HepG2 (cell line): Measurements from ENCODE around the gene CCNB1IP1. TPM values are rescaled to one million over a fixed set of nuclear protein-coding genes. Genes with fewer than 3 reads are reported as not detected.
A peak's percentile ranks its signal among the peaks of the same experiment; 100 is the strongest.

Source experiments
- AGO1 ChIP-seq: fragments of 200-400 bp; formaldehyde crosslinking; IDR thresholded peaks from 2 replicates; pipeline ENCODE4 v1.6.1; 2017; ENCODE audit warnings: mild to moderate bottlenecking, low read depth, low read length, moderate library complexity; ENCODE audit not compliant: poor library complexity, severe bottlenecking
- CCAR2 ChIP-seq: fragments of 200-400 bp; formaldehyde crosslinking; optimal IDR thresholded peaks from 2 replicates; pipeline ENCODE3; 2018; ENCODE audit warnings: low read depth, mild to moderate bottlenecking, low read length, moderate library complexity
- NFATC3 ChIP-seq: sonication (generic); formaldehyde crosslinking; IDR thresholded peaks from 2 replicates; pipeline ENCODE4 v1.5.1; 2020; ENCODE audit warnings: mild to moderate bottlenecking, missing genetic modification reagents
- NFRKB ChIP-seq: fragments of 450-650 bp; IDR thresholded peaks from 2 replicates; pipeline ENCODE4 v1.6.1; 2017
- NR2F2 ChIP-seq: IDR thresholded peaks from 2 replicates; pipeline ENCODE4 v1.6.1; 2012; ENCODE audit warnings: low read depth, inconsistent platforms, borderline replicate concordance
- PAWR ChIP-seq: sonication (generic); formaldehyde crosslinking; IDR thresholded peaks from 2 replicates; pipeline ENCODE4 v1.4.0; 2020; ENCODE audit warnings: missing genetic modification reagents, mild to moderate bottlenecking, borderline replicate concordance
- PAX8 ChIP-seq: sonication (generic); formaldehyde crosslinking; IDR thresholded peaks from 2 replicates; pipeline ENCODE4 v1.8.0; 2022; ENCODE audit warnings: mild to moderate bottlenecking, missing genetic modification reagents, borderline replicate concordance
- POLR2AphosphoS2 ChIP-seq: IDR thresholded peaks from 2 replicates; pipeline ENCODE4 v1.6.1; 2011; ENCODE audit warnings: low read depth, low read length, improper control_type of control experiment
- PRPF4 ChIP-seq: fragments of 200-400 bp; formaldehyde crosslinking; IDR thresholded peaks from 2 replicates; pipeline ENCODE4 v1.6.1; 2016; ENCODE audit warnings: low read length, low read depth; ENCODE audit not compliant: poor library complexity, severe bottlenecking
- SP5 ChIP-seq: IDR thresholded peaks from 2 replicates; pipeline ENCODE4 v1.6.1; 2016; ENCODE audit warnings: low read depth, borderline replicate concordance
- TEF ChIP-seq: sonication (generic); formaldehyde crosslinking; IDR thresholded peaks from 2 replicates; pipeline ENCODE4 v1.5.0; 2020; ENCODE audit warnings: missing genetic modification reagents
- ZBTB44 ChIP-seq: sonication (generic); formaldehyde crosslinking; IDR thresholded peaks from 2 replicates; pipeline ENCODE4 v1.4.0; 2020; ENCODE audit warnings: missing genetic modification reagents
- ZFP36 ChIP-seq: fragments of 150-350 bp; IDR thresholded peaks from 2 replicates; pipeline ENCODE4 v1.6.1; 2018; ENCODE audit warnings: borderline replicate concordance, low read length, low read depth; ENCODE audit not compliant: partially characterized antibody
- ZNF292 ChIP-seq: sonication (generic); formaldehyde crosslinking; IDR thresholded peaks from 2 replicates; pipeline ENCODE4 v1.8.1; 2022; ENCODE audit warnings: mild to moderate bottlenecking, low read depth, missing genetic modification reagents, borderline replicate concordance
- ZNF333 ChIP-seq: sonication (generic); formaldehyde crosslinking; IDR thresholded peaks from 2 replicates; pipeline ENCODE4 v1.4.0; 2020; ENCODE audit warnings: mild to moderate bottlenecking, missing genetic modification reagents, borderline replicate concordance
- ZNF691 ChIP-seq: sonication (generic); formaldehyde crosslinking; IDR thresholded peaks from 2 replicates; pipeline ENCODE4 v1.4.0; 2020; ENCODE audit warnings: missing genetic modification reagents, low read depth, mild to moderate bottlenecking, borderline replicate concordance
- ZNF709 ChIP-seq: sonication (generic); formaldehyde crosslinking; IDR thresholded peaks from 2 replicates; pipeline ENCODE4 v1.5.0; 2020; ENCODE audit warnings: mild to moderate bottlenecking, missing genetic modification reagents
- polyA plus RNA-seq, 8 experiments: library from polyadenylated mRNA; depleted of rRNA in 3 of 8; stranded (reverse) in 7 of 8; unstranded in 1 of 8; fragments of >200 nt; fragmentation: Illumina TruSeq in 4 of 8; extraction: Trizol in 4 of 8; gene quantifications; 2 replicates each; pipeline versions ENCODE4 v1.2.1 to v1.2.3, GENCODE V29; 2011 to 2016; ENCODE audit warnings: low read depth in 4 of 8, missing spikeins in 1 of 8, mixed read lengths in 1 of 8; ENCODE audit not compliant: insufficient read depth in 1 of 8
- total RNA-seq, 5 experiments: library from RNA; depleted of rRNA; stranded (reverse); fragments of >200 nt; fragmentation: Illumina TruSeq; extraction: Trizol; gene quantifications; 2 replicates each; pipeline ENCODE4 v1.2.3, GENCODE V29; 2016; ENCODE audit warnings: low read depth in 1 of 5
- TF ChIP-seq, protein P1 (sequence below): sonication (generic); formaldehyde crosslinking; IDR thresholded peaks from 2 replicates; pipeline ENCODE4 v1.5.1; 2020; ENCODE audit warnings: missing genetic modification reagents, mild to moderate bottlenecking, borderline replicate concordance
- TF ChIP-seq, protein P2 (sequence below): sonication (generic); formaldehyde crosslinking; IDR thresholded peaks from 2 replicates; pipeline ENCODE4 v1.9.0; 2022; ENCODE audit warnings: low read depth, missing genetic modification reagents

The CCNB1IP1 gene
- total and polyA plus RNA-seq, 2 of the 13 experiments (the other 11 are each of a cell fraction or from before 2014, with no cell fraction given): 98.3 to 125 TPM

GRCh38 chr14:20376071-20376588, 43.1 kb upstream of the CCNB1IP1 start (continued):
- TF ChIP-seq TEF (CRISPR knock-in tag): no peak
- TF ChIP-seq PAX8 (CRISPR knock-in tag): 0 out of 2 replicates have a peak, but pooled peaks have one; percentile 9
- TF ChIP-seq ZNF333 (CRISPR knock-in tag): no peak
- no peak; the same call in 1 of the 2 replicates for TF ChIP-seq NR2F2
- TF ChIP-seq ZNF691 (CRISPR knock-in tag): no peak
- TF ChIP-seq ZFP36: no peak
- TF ChIP-seq ZNF292 (CRISPR knock-in tag): peak; percentile 94; the same call in 1 of the 2 replicates
- TF ChIP-seq, protein P1, sequence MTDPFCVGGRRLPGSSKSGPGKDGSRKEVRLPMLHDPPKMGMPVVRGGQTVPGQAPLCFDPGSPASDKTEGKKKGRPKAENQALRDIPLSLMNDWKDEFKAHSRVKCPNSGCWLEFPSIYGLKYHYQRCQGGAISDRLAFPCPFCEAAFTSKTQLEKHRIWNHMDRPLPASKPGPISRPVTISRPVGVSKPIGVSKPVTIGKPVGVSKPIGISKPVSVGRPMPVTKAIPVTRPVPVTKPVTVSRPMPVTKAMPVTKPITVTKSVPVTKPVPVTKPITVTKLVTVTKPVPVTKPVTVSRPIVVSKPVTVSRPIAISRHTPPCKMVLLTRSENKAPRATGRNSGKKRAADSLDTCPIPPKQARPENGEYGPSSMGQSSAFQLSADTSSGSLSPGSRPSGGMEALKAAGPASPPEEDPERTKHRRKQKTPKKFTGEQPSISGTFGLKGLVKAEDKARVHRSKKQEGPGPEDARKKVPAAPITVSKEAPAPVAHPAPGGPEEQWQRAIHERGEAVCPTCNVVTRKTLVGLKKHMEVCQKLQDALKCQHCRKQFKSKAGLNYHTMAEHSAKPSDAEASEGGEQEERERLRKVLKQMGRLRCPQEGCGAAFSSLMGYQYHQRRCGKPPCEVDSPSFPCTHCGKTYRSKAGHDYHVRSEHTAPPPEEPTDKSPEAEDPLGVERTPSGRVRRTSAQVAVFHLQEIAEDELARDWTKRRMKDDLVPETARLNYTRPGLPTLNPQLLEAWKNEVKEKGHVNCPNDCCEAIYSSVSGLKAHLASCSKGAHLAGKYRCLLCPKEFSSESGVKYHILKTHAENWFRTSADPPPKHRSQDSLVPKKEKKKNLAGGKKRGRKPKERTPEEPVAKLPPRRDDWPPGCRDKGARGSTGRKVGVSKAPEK: no peak
- TF ChIP-seq PAWR (CRISPR knock-in tag): no peak
- TF ChIP-seq NFRKB: no peak
- no peak for TF ChIP-seq ZNF709 (CRISPR knock-in tag)
- TF ChIP-seq AGO1: no peak
- TF ChIP-seq, protein P2, sequence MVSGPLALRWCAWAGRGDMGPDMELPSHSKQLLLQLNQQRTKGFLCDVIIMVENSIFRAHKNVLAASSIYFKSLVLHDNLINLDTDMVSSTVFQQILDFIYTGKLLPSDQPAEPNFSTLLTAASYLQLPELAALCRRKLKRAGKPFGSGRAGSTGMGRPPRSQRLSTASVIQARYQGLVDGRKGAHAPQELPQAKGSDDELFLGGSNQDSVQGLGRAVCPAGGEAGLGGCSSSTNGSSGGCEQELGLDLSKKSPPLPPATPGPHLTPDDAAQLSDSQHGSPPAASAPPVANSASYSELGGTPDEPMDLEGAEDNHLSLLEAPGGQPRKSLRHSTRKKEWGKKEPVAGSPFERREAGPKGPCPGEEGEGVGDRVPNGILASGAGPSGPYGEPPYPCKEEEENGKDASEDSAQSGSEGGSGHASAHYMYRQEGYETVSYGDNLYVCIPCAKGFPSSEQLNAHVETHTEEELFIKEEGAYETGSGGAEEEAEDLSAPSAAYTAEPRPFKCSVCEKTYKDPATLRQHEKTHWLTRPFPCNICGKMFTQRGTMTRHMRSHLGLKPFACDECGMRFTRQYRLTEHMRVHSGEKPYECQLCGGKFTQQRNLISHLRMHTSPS (CRISPR knock-in tag): peak; percentile 41; the same call in 1 of the 2 replicates
- no peak for TF ChIP-seq NFATC3 (CRISPR knock-in tag)
- TF ChIP-seq ZBTB44 (CRISPR knock-in tag): no peak
- TF ChIP-seq CCAR2: no peak
- TF ChIP-seq SP5 (CRISPR knock-in tag): no peak
- no peak for TF ChIP-seq POLR2AphosphoS2
- TF ChIP-seq PRPF4: no peak
